Neural progenitor cell (in vitro differentiated cells): ENCODE data around the gene ATG3. TPM values are rescaled to one million over a fixed set of nuclear protein-coding genes. Genes with fewer than 3 reads are reported as not detected.

ENCODE experiments used
- DNase-seq: peaks from one replicate; pipeline ENCODE4 v3.0.0-alpha.2; 2016; ENCODE audit warnings: low spot score
- H2AFZ ChIP-seq: fragments of 200-600 bp; sonication (generic); replicated peaks from 2 replicates; pipeline ENCODE4 v1.6.1; 2016; ENCODE audit warnings: antibody characterized with exemption
- H3F3A ChIP-seq: fragments of 200-600 bp; sonication (generic); 2 replicates; pipeline ENCODE4 v1.6.1; 2016; ENCODE audit warnings: antibody characterized with exemption, low read depth
- H3K27ac ChIP-seq: fragments of 200-600 bp; sonication (generic); 2 replicates; pipeline ENCODE4 v1.5.1; 2016; ENCODE audit warnings: mild to moderate bottlenecking
- H3K27me3 ChIP-seq: fragments of 200-600 bp; sonication (generic); 2 replicates; pipeline ENCODE4 v1.6.1; 2016; ENCODE audit warnings: mild to moderate bottlenecking, moderate library complexity
- H3K36me3 ChIP-seq: fragments of 200-600 bp; sonication (generic); 2 replicates; pipeline ENCODE4 v1.5.1; 2016
- H3K4me1 ChIP-seq: fragments of 200-600 bp; sonication (generic); 2 replicates; pipeline ENCODE4 v1.6.1; 2016; ENCODE audit warnings: mixed run types
- H3K4me2 ChIP-seq: fragments of 200-600 bp; sonication (generic); 2 replicates; pipeline ENCODE4 v1.6.1; 2016
- H3K4me3 ChIP-seq: fragments of 200-600 bp; sonication (generic); 2 replicates; pipeline ENCODE4 v1.5.1; 2016
- H3K79me2 ChIP-seq: fragments of 200-600 bp; sonication (generic); 2 replicates; pipeline ENCODE4 v1.6.1; 2016; ENCODE audit warnings: low read depth
- H3K9ac ChIP-seq: fragments of 200-600 bp; sonication (generic); 2 replicates; pipeline ENCODE4 v1.6.1; 2016
- H3K9me3 ChIP-seq: fragments of 200-600 bp; sonication (generic); 2 replicates; pipeline ENCODE4 v1.5.1; 2016; ENCODE audit warnings: low read depth
- H4K20me1 ChIP-seq: fragments of 200-600 bp; sonication (generic); 2 replicates; pipeline ENCODE4 v1.6.1; 2016; ENCODE audit warnings: low read depth
- H3K27ac Mint-ChIP-seq: 3 replicates; pipeline ENCODE4 v1.8.0; 2021; ENCODE audit warnings: mixed read lengths
- H3K27me3 Mint-ChIP-seq: 2 replicates; pipeline ENCODE4 v1.8.0; 2022; ENCODE audit warnings: low read depth, mild to moderate bottlenecking, inconsistent platforms, moderate library complexity, mixed read lengths; ENCODE audit not compliant: insufficient read depth
- H3K36me3 Mint-ChIP-seq: 3 replicates; pipeline ENCODE4 v1.8.0; 2021; ENCODE audit warnings: mixed read lengths
- H3K4me1 Mint-ChIP-seq: 3 replicates; pipeline ENCODE4 v1.8.0; 2021; ENCODE audit warnings: mixed read lengths
- H3K4me3 Mint-ChIP-seq: 3 replicates; pipeline ENCODE4 v1.8.0; 2021; ENCODE audit warnings: mild to moderate bottlenecking, moderate library complexity, mixed read lengths
- H3K9me3 Mint-ChIP-seq: 3 replicates; pipeline ENCODE4 v1.8.0; 2020; ENCODE audit warnings: mixed read lengths
- EZH2 ChIP-seq: fragments of 200-600 bp; sonication (generic); IDR thresholded peaks from 2 replicates; pipeline ENCODE4 v1.6.1; 2017; ENCODE audit warnings: antibody characterized with exemption, mild to moderate bottlenecking, moderate library complexity
- EZH2phosphoT487 ChIP-seq: fragments of 200-600 bp; sonication (generic); IDR thresholded peaks from 2 replicates; pipeline ENCODE4 v1.6.1; 2017; ENCODE audit warnings: antibody characterized with exemption
- total RNA-seq: library from RNA; depleted of rRNA; stranded (reverse); fragments of >200 nt; gene quantifications from 2 replicates; pipeline ENCODE4 v1.2.3, GENCODE V29; 2015; ENCODE audit warnings: low replicate concordance
- TF ChIP-seq, protein P1 (sequence below): fragments of 200-600 bp; sonication (generic); IDR thresholded peaks from 2 replicates; pipeline ENCODE4 v1.5.1; 2017; ENCODE audit warnings: antibody characterized with exemption, mild to moderate bottlenecking

The ATG3 gene
- total RNA-seq, 1 donor from 2014 or later = 55.8 TPM

DNA sequence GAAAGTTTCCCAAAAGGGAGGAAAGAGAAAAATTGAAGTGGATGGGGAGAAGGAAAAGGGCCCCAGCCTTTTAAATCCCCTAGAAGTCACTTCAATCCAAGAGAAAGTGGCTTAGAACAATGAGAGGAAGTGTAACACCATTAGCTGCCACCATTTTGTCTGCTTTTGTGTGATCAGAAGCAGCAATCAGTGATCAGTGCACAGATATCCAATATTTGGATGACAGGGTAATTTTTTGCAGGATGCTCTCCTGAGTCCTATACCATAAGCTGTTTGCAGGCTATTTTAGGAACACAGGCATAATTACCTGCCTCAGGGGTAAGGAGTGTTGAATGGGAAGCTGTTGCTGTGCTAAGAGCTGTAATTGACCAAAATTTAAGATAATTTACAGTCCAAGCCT lies 31.5 kb upstream of the ATG3 start:
- H3K4me1 Mint-ChIP-seq = no peaks in the 10 kb centered on the region
- Histone ChIP-seq H3K9ac (no peak overlapping the region), H3K27me3 (no peaks in the 10 kb centered on the region), H2AFZ (no peak overlapping the region), H3K79me2 (no peaks in the 10 kb centered on the region), H3K27ac (no peak overlapping the region), H3F3A (peaks cover 13% of the 10 kb centered on the region), H4K20me1 (no peaks in the 10 kb centered on the region), H3K9me3 (no peaks in the 10 kb centered on the region), H3K4me3 (no peak overlapping the region), H3K4me1 (peaks cover 11% of the 10 kb centered on the region), H3K4me2 (no peak overlapping the region), H3K36me3 (no peaks in the 10 kb centered on the region)
- H3K27ac Mint-ChIP-seq = no peak overlapping the region
- peaks cover 47% of the 10 kb centered on the region for H3K36me3 Mint-ChIP-seq
- no peaks in the 10 kb centered on the region for H3K27me3 Mint-ChIP-seq
- H3K9me3 Mint-ChIP-seq = peaks cover 11% of the 10 kb centered on the region
- TF ChIP-seq EZH2phosphoT487 (no peak), EZH2 (no peak)
- TF ChIP-seq, protein P1, sequence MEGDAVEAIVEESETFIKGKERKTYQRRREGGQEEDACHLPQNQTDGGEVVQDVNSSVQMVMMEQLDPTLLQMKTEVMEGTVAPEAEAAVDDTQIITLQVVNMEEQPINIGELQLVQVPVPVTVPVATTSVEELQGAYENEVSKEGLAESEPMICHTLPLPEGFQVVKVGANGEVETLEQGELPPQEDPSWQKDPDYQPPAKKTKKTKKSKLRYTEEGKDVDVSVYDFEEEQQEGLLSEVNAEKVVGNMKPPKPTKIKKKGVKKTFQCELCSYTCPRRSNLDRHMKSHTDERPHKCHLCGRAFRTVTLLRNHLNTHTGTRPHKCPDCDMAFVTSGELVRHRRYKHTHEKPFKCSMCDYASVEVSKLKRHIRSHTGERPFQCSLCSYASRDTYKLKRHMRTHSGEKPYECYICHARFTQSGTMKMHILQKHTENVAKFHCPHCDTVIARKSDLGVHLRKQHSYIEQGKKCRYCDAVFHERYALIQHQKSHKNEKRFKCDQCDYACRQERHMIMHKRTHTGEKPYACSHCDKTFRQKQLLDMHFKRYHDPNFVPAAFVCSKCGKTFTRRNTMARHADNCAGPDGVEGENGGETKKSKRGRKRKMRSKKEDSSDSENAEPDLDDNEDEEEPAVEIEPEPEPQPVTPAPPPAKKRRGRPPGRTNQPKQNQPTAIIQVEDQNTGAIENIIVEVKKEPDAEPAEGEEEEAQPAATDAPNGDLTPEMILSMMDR = no peak
- H3K4me3 Mint-ChIP-seq = no peak overlapping the region
- no peak for DNase-seq

DNA sequence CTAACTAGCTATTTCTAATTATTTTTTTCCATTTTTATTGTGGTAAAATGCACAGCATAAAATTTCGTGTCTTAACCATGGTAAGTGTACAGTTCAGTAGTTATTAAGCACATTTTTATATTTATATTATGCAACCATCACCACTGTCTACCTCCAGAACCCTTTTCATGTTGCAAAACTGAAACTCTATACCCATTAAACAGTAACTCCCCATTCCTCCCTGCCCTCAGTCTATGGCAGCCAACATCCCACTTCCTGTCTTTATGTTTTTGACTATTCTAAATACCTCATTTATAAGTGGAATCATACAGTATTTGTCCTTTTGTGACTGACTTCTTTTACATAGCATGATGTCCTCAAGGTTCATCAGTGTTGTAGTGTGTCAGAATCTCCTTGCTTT lies 25.6 kb upstream of the ATG3 start:
- no peaks in the 10 kb centered on the region for H3K79me2 ChIP-seq
- Mint-ChIP-seq H3K36me3 (peaks cover 49% of the 10 kb centered on the region), H3K4me3 (no peak overlapping the region), H3K4me1 (no peaks in the 10 kb centered on the region), H3K27ac (no peak overlapping the region), H3K9me3 (peaks cover 2% of the 10 kb centered on the region), H3K27me3 (no peaks in the 10 kb centered on the region)
- H3K27me3 ChIP-seq = no peaks in the 10 kb centered on the region
- no peak overlapping the region for H3K9ac ChIP-seq
- H3K4me3 ChIP-seq = no peak overlapping the region
- no peaks in the 10 kb centered on the region for H3K9me3 ChIP-seq
- no peak for TF ChIP-seq EZH2phosphoT487
- TF ChIP-seq, protein P1 = no peak
- TF ChIP-seq EZH2 = no peak
- peaks cover 3% of the 10 kb centered on the region for H3K4me1 ChIP-seq
- H4K20me1 ChIP-seq = no peaks in the 10 kb centered on the region
- DNase-seq = no peak
- peaks cover 2% of the 10 kb centered on the region for H3F3A ChIP-seq
- H2AFZ ChIP-seq = no peak overlapping the region
- no peak overlapping the region for H3K27ac ChIP-seq
- no peak overlapping the region for H3K4me2 ChIP-seq
- peaks cover 17% of the 10 kb centered on the region for H3K36me3 ChIP-seq

DNA sequence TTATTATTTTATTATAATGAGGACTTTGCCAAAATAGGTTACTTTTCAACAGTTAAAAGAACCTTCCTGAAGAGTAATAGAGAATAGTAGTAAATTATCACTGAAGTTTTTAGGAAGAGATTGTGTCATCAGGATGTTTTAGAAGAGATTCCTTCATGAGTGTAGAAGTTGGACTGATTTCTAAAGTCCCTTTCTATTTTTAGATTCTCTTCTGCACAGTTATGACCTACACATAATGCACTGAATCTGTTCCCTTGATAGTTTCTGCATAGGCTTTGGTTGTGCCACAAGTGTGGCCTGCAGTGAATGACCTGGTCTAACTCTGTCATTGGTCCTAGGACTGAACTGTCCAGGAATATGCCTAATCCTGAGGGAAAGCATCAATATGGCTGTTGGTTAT lies 24.0 kb upstream of the ATG3 start:
- TF ChIP-seq, protein P1 = no peak
- no peak for TF ChIP-seq EZH2phosphoT487
- no peak for TF ChIP-seq EZH2
- H3K27ac Mint-ChIP-seq = no peak overlapping the region

More for the DNA sequence above, 24.0 kb upstream of the ATG3 start:
- no peak overlapping the region for H3K27ac ChIP-seq
- no peaks in the 10 kb centered on the region for H3K79me2 ChIP-seq
- no peaks in the 10 kb centered on the region for H3K4me1 ChIP-seq
- no peaks in the 10 kb centered on the region for H3F3A ChIP-seq
- H3K27me3 Mint-ChIP-seq = no peaks in the 10 kb centered on the region
- no peak overlapping the region for H3K4me2 ChIP-seq
- peaks cover 17% of the 10 kb centered on the region for H3K36me3 ChIP-seq
- H3K4me1 Mint-ChIP-seq = no peaks in the 10 kb centered on the region
- H3K9me3 ChIP-seq = no peaks in the 10 kb centered on the region
- no peak overlapping the region for H2AFZ ChIP-seq
- H3K4me3 Mint-ChIP-seq = no peak overlapping the region
- H3K9ac ChIP-seq = no peak overlapping the region
- no peaks in the 10 kb centered on the region for H3K9me3 Mint-ChIP-seq
- no peak overlapping the region for H3K4me3 ChIP-seq
- H3K27me3 ChIP-seq = no peaks in the 10 kb centered on the region
- peaks cover 37% of the 10 kb centered on the region for H3K36me3 Mint-ChIP-seq
- DNase-seq = no peak
- no peaks in the 10 kb centered on the region for H4K20me1 ChIP-seq
